GM12875 (cell line): ENCODE results near the gene SEC31B.

Experiments
- H3K4me3 ChIP-seq: one replicate; pipeline ENCODE4 v1.5.1; 2011; ENCODE audit warnings: low read depth, low read length, control low read depth
- CTCF ChIP-seq: IDR thresholded peaks from 2 replicates; pipeline ENCODE4 v1.5.1; 2011; ENCODE audit warnings: low read depth, mild to moderate bottlenecking, control low read depth, inconsistent platforms, low read length, moderate library complexity, borderline replicate concordance; ENCODE audit not compliant: insufficient read depth

Gene SEC31B

GRCh38 chr10:100485801-100486495, 33.7 kb downstream of the SEC31B start:
- TF ChIP-seq CTCF: no peak
- H3K4me3 ChIP-seq: no peak overlapping the region

- no peak for TF ChIP-seq CTCF
- H3K4me3 ChIP-seq: no peak overlapping the region
Measured at GRCh38 chr10:100485366-100485765, 34.3 kb downstream of the SEC31B start.

GRCh38 chr10:100483876-100484666, 35.6 kb downstream of the SEC31B start:
- TF ChIP-seq CTCF: no peak
- no peak overlapping the region for H3K4me3 ChIP-seq

DNA sequence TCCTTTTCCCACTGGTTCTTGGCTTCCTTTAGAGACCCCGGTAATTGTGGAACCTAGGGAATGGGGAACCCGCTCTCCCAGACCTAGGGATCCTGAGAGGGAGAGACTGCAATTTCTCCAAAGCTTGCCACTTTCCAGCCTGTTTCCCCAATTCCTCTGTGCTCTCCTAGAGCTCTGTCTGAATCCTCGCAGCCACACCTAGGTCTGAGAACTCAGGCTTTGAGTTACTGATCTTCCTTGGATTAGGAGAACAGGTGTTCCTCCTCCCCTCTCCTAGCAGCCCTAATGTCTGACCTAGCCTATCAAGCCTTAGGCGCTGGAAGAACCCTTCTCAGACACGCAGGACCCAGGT, 36.9 kb downstream of the SEC31B start:
- H3K4me3 ChIP-seq: no peak overlapping the region
- TF ChIP-seq CTCF: no peak

DNA sequence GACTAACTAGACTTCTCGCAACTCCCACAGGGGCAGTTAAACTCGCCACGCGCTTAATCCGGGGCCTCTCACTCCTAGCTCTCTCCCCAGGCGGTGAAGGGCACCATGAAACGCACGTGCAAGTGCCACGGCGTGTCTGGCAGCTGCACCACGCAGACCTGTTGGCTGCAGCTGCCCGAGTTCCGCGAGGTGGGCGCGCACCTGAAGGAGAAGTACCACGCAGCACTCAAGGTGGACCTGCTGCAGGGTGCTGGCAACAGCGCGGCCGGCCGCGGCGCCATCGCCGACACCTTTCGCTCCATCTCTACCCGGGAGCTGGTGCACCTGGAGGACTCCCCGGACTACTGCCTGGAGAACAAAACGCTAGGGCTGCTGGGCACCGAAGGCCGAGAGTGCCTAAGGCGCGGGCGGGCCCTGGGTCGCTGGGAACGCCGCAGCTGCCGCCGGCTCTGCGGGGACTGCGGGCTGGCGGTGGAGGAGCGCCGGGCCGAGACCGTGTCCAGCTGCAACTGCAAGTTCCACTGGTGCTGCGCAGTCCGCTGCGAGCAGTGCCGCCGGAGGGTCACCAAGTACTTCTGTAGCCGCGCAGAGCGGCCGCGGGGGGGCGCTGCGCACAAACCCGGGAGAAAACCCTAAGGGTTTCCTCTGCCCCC, 37.4 kb downstream of the SEC31B start:
- TF ChIP-seq CTCF: peak; percentile 89
- H3K4me3 ChIP-seq: peak overlapping the region; percentile 18

- H3K4me3 ChIP-seq: peak overlapping the region; percentile 21
Measured at GRCh38 chr10:100481462-100482081, 38.1 kb downstream of the SEC31B start.

More at GRCh38 chr10:100481462-100482081, 38.1 kb downstream of the SEC31B start:
- TF ChIP-seq CTCF: no peak
